OCI-LY1 (cell line): ENCODE data around the gene WWOX.

ENCODE experiments used
- H2AFZ ChIP-seq: fragments of 200-600 bp; sonication (generic), shearing (Covaris generic); 2 replicates; pipeline ENCODE4 v1.6.0; 2014; ENCODE audit warnings: antibody characterized with exemption, mild to moderate bottlenecking, low read length
- H3F3A ChIP-seq: fragments of 200-600 bp; sonication (generic), shearing (Covaris generic); 2 replicates; pipeline ENCODE4 v1.6.0; 2014; ENCODE audit warnings: mild to moderate bottlenecking, antibody characterized with exemption, low read length, moderate library complexity; ENCODE audit not compliant: insufficient read depth
- H3K27ac ChIP-seq: fragments of 200-600 bp; sonication (generic); 2 replicates; pipeline ENCODE4 v1.5.1; 2014; ENCODE audit warnings: low read length, mixed run types, mild to moderate bottlenecking, low read depth; ENCODE audit not compliant: poor library complexity, severe bottlenecking
- H3K27me3 ChIP-seq: fragments of 200-600 bp; sonication (generic); 2 replicates; pipeline ENCODE4 v1.6.0; 2014; ENCODE audit warnings: antibody characterized with exemption, mild to moderate bottlenecking, low read length, moderate library complexity; ENCODE audit not compliant: insufficient read depth
- H3K36me3 ChIP-seq: fragments of 200-600 bp; sonication (generic); 2 replicates; pipeline ENCODE4 v1.6.1; 2014; ENCODE audit warnings: mild to moderate bottlenecking, antibody characterized with exemption, low read length, moderate library complexity, mixed read lengths; ENCODE audit not compliant: insufficient read depth
- H3K4me1 ChIP-seq: fragments of 200-600 bp; sonication (generic); 2 replicates; pipeline ENCODE4 v1.5.1; 2014; ENCODE audit warnings: mild to moderate bottlenecking, low read length, moderate library complexity; ENCODE audit not compliant: insufficient read depth, severe bottlenecking
- H3K4me2 ChIP-seq: fragments of 200-600 bp; sonication (generic), shearing (Covaris generic); 2 replicates; pipeline ENCODE4 v1.6.1; 2014; ENCODE audit warnings: low read length
- H3K4me3 ChIP-seq: fragments of 200-600 bp; sonication (generic); 2 replicates; pipeline ENCODE4 v1.5.1; 2014; ENCODE audit warnings: low read length, low read depth, mild to moderate bottlenecking, mixed read lengths; ENCODE audit not compliant: poor library complexity, severe bottlenecking
- H3K79me2 ChIP-seq: fragments of 200-600 bp; shearing (Covaris generic); 2 replicates; pipeline ENCODE4 v1.6.1; 2016; ENCODE audit warnings: mixed run types, low read length, mixed read lengths; ENCODE audit not compliant: insufficient read depth
- H3K9ac ChIP-seq: fragments of 200-600 bp; sonication (generic), shearing (Covaris generic); 2 replicates; pipeline ENCODE4 v1.6.1; 2014; ENCODE audit warnings: mild to moderate bottlenecking, low read length, mixed read lengths
- H3K9me2 ChIP-seq: fragments of 200-600 bp; sonication (generic), shearing (Covaris generic); 2 replicates; pipeline ENCODE4 v1.6.1; 2014; ENCODE audit warnings: low read depth, mild to moderate bottlenecking, low read length, mixed read lengths
- H3K9me3 ChIP-seq: fragments of 200-600 bp; shearing (Covaris generic); 2 replicates; pipeline ENCODE4 v1.6.1; 2014; ENCODE audit warnings: low read length, mixed read lengths
- H4K20me1 ChIP-seq: fragments of 200-600 bp; sonication (generic), shearing (Covaris generic); 2 replicates; pipeline ENCODE4 v1.6.0; 2016; ENCODE audit warnings: mild to moderate bottlenecking, low read length; ENCODE audit not compliant: insufficient read depth
- EZH2 ChIP-seq: fragments of 200-600 bp; sonication (generic), shearing (Covaris generic); IDR thresholded peaks from 2 replicates; pipeline ENCODE4 v1.8.0; 2017; ENCODE audit warnings: borderline replicate concordance, mixed run types, mild to moderate bottlenecking, antibody characterized with exemption, low read length, moderate library complexity, mixed read lengths
- TF ChIP-seq, protein P1 (sequence below): fragments of 200-600 bp; sonication (generic), shearing (Covaris generic); IDR thresholded peaks from 2 replicates; pipeline ENCODE4 v1.5.1; 2017; ENCODE audit warnings: mild to moderate bottlenecking, antibody characterized with exemption, low read length, moderate library complexity, mixed read lengths

Gene WWOX

DNA sequence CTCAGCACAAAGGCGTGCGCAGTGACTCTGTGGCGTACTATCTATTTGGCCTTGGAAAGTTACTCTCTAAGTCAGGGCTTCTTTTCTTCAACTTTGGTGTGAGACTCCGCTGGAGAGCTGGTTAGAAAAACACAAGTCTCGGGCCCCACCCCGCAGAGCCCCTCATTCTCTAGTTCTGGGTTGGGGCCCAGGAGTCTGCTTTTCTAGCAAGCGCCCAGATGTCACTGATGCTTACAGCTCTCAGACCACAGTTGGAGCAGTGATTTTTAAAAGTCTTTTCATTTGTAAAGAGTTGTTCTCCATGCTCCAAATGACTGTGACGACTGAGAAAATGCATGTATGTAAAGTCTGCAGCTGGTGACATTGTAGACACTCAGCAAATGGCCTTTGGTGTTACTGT, 582.3 kb downstream of the WWOX start:
- Histone ChIP-seq H3K27me3 (no peaks in the 10 kb centered on the region), H3K27ac (no peak overlapping the region), H3K36me3 (no peaks in the 10 kb centered on the region), H3K79me2 (no peaks in the 10 kb centered on the region), H2AFZ (no peak overlapping the region), H3F3A (no peaks in the 10 kb centered on the region), H3K9me2 (no peaks in the 10 kb centered on the region), H3K4me2 (no peak overlapping the region), H3K9ac (no peak overlapping the region), H3K4me1 (no peaks in the 10 kb centered on the region), H4K20me1 (no peaks in the 10 kb centered on the region), H3K9me3 (no peaks in the 10 kb centered on the region), H3K4me3 (no peak overlapping the region)
- TF ChIP-seq, protein P1, sequence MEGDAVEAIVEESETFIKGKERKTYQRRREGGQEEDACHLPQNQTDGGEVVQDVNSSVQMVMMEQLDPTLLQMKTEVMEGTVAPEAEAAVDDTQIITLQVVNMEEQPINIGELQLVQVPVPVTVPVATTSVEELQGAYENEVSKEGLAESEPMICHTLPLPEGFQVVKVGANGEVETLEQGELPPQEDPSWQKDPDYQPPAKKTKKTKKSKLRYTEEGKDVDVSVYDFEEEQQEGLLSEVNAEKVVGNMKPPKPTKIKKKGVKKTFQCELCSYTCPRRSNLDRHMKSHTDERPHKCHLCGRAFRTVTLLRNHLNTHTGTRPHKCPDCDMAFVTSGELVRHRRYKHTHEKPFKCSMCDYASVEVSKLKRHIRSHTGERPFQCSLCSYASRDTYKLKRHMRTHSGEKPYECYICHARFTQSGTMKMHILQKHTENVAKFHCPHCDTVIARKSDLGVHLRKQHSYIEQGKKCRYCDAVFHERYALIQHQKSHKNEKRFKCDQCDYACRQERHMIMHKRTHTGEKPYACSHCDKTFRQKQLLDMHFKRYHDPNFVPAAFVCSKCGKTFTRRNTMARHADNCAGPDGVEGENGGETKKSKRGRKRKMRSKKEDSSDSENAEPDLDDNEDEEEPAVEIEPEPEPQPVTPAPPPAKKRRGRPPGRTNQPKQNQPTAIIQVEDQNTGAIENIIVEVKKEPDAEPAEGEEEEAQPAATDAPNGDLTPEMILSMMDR, result no peak
- no peak for TF ChIP-seq EZH2

DNA sequence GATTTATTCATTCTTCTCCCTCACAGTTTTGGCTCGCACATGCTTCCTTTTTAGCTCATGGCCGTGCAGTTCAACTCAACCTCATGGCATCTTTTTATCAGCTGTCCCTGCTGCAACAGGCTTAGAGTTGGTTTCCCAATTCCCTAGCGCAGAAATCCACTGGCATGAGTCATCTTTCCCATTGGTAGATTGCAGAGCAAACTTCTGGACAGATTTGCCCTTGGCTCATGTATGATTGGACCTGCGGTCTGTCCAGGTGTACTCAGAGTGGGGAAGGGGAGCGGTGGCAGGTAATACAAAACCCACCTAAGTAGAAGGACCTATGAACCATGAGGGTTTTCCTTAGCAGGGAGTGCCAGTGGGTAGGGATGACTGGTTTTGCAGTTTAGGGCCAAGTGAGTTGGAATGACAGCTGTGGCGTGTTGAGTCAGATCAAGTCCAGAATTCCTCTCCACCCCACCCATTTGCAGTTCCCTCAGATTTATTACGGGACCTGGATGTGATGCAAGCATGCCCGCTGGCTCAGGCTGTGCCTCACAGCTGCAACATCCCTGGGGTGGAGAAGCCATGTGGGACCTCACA, 584.7 kb downstream of the WWOX start:
- Histone ChIP-seq H3K27ac (no peak overlapping the region), H3F3A (no peaks in the 10 kb centered on the region), H3K4me3 (no peak overlapping the region), H3K27me3 (no peaks in the 10 kb centered on the region), H4K20me1 (no peaks in the 10 kb centered on the region), H3K4me2 (no peak overlapping the region), H3K36me3 (no peaks in the 10 kb centered on the region), H3K9ac (no peak overlapping the region), H3K9me3 (no peaks in the 10 kb centered on the region), H3K9me2 (no peaks in the 10 kb centered on the region), H3K79me2 (no peaks in the 10 kb centered on the region), H3K4me1 (no peaks in the 10 kb centered on the region), H2AFZ (no peak overlapping the region)
- TF ChIP-seq, protein P1, result no peak
- no peak for TF ChIP-seq EZH2

DNA sequence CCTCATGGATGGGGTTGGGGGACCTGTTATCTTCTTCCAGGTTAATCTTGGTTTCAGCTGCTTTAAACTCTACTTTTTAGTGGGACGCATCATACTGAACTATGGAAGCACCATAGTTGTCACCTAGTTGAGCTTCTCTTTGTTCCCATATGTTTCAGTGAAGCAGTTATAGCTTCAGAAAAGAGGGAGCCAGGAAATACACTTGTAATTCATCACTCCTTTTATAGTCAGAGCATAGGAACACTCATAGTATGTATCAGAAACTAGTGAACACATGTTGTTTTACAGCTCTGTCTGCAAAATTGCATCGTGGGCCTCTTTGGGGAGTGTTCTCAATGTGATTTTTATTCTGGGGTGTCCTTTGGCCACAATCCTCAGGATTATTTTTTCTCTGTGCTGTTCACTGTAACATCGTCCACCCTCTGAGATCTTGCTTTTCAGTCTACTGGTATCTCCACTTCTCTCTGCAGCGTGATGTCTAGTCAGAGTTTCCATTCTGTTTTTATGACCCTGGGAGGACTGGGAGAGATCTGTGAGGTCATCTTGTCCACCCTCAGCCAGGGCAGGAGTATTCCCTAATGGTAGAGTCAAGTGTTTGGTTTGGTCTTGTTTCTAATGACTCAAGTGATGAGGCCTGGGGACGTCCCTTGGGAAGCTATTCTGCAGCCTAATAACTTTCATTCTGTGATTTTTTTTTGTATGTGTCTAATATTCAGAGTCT, 585.4 kb downstream of the WWOX start:
- H3K9me3 ChIP-seq, result no peaks in the 10 kb centered on the region
- no peaks in the 10 kb centered on the region for H3K36me3 ChIP-seq
- no peaks in the 10 kb centered on the region for H3F3A ChIP-seq
- H3K4me1 ChIP-seq, result no peaks in the 10 kb centered on the region
- H3K9ac ChIP-seq, result no peak overlapping the region
- no peak overlapping the region for H2AFZ ChIP-seq
- H3K27ac ChIP-seq, result no peak overlapping the region
- H3K4me3 ChIP-seq, result no peak overlapping the region
- TF ChIP-seq, protein P1, result no peak
- TF ChIP-seq EZH2, result no peak
- H3K79me2 ChIP-seq, result no peaks in the 10 kb centered on the region
- H3K9me2 ChIP-seq, result no peaks in the 10 kb centered on the region
- no peaks in the 10 kb centered on the region for H3K27me3 ChIP-seq
- no peak overlapping the region for H3K4me2 ChIP-seq
- H4K20me1 ChIP-seq, result no peaks in the 10 kb centered on the region
